ENCODE results near the gene ETV5.

ETV5 gene

GRCh38 chr3:186014866-186015265 lies 94.0 kb downstream of the ETV5 start:
- DNase-seq = no peak

- DNase-seq = no peak
Observed at GRCh38 chr3:186013312-186013711, 95.6 kb downstream of the ETV5 start.

- DNase-seq = no peak
Observed at GRCh38 chr3:186012137-186012536, 96.8 kb downstream of the ETV5 start.

- DNase-seq = no peak
Observed at GRCh38 chr3:186004671-186005070, 104.2 kb downstream of the ETV5 start.

- no peak for DNase-seq
Observed at GRCh38 chr3:186004209-186004608, 104.7 kb downstream of the ETV5 start.

- DNase-seq = no peak
Observed at GRCh38 chr3:186003610-186004009, 105.3 kb downstream of the ETV5 start.

GRCh38 chr3:186002884-186003472 lies 105.9 kb downstream of the ETV5 start:
- peak; percentile 68 for DNase-seq

GRCh38 chr3:186001842-186002241 lies 107.0 kb downstream of the ETV5 start:
- no peak for DNase-seq

- no peak for DNase-seq
Observed at GRCh38 chr3:185999221-185999620, 109.7 kb downstream of the ETV5 start.

GRCh38 chr3:185998136-185998535 lies 110.8 kb downstream of the ETV5 start:
- peak; percentile 79 for DNase-seq

GRCh38 chr3:185997130-185997529 lies 111.8 kb downstream of the ETV5 start:
- no peak for DNase-seq

All from MV-4-11 (cell line).